Neural cell (in vitro differentiated cells): ENCODE results near the gene PPM1B. TPM values are rescaled to one million over a fixed set of nuclear protein-coding genes. Genes with fewer than 3 reads are reported as not detected.

Source experiments
- H2AFZ ChIP-seq: fragments of 200-600, 300-800 bp; sonication (generic), shearing (Covaris generic); 2 replicates; pipeline ENCODE4 v1.6.0; 2014; ENCODE audit warnings: low read depth, mild to moderate bottlenecking, antibody characterized with exemption, low read length, moderate library complexity
- H3F3A ChIP-seq: fragments of 200-600 bp; shearing (Covaris generic); 2 replicates; pipeline ENCODE4 v1.6.1; 2016; ENCODE audit warnings: mild to moderate bottlenecking, moderate library complexity, mixed read lengths, antibody characterized with exemption, low read length; ENCODE audit not compliant: insufficient read depth, poor library complexity, severe bottlenecking
- H3K27ac ChIP-seq: fragments of 200-600, 300-800 bp; sonication (generic), shearing (Covaris generic); 2 replicates; pipeline ENCODE4 v1.5.1; 2014; ENCODE audit warnings: mild to moderate bottlenecking, low read length, moderate library complexity
- H3K27me3 ChIP-seq: fragments of 300-800, 200-600 bp; sonication (generic), shearing (Covaris generic); 2 replicates; pipeline ENCODE4 v1.6.0; 2014; ENCODE audit warnings: mild to moderate bottlenecking, low read depth, low read length, moderate library complexity; ENCODE audit not compliant: insufficient read depth
- H3K36me3 ChIP-seq: fragments of 300-800, 200-600 bp; sonication (generic), shearing (Covaris generic); 2 replicates; pipeline ENCODE4 v1.5.1; 2014; ENCODE audit warnings: mild to moderate bottlenecking, antibody characterized with exemption, low read length, moderate library complexity; ENCODE audit not compliant: insufficient read depth
- H3K4me2 ChIP-seq: fragments of 300-800, 200-600 bp; sonication (generic), shearing (Covaris generic); 2 replicates; pipeline ENCODE4 v1.6.0; 2014; ENCODE audit warnings: mild to moderate bottlenecking, low read length
- H3K4me3 ChIP-seq: fragments of 300-800, 200-600 bp; sonication (generic), shearing (Covaris generic); 2 replicates; pipeline ENCODE4 v1.5.1; 2014; ENCODE audit warnings: mild to moderate bottlenecking, low read length, moderate library complexity
- H3K79me2 ChIP-seq: fragments of 200-600 bp; shearing (Covaris generic); replicated peaks from 2 replicates; pipeline ENCODE4 v1.6.0; 2014; ENCODE audit warnings: mild to moderate bottlenecking, low read length, moderate library complexity; ENCODE audit not compliant: insufficient read depth
- H3K9ac ChIP-seq: fragments of 300-800, 200-600 bp; sonication (generic), shearing (Covaris generic); 2 replicates; pipeline ENCODE4 v1.6.1; 2016; ENCODE audit warnings: mild to moderate bottlenecking, low read length, mixed read lengths
- H3K9me2 ChIP-seq: fragments of 200-600 bp; shearing (Covaris generic); 2 replicates; pipeline ENCODE4 v1.6.1; 2016; ENCODE audit warnings: mild to moderate bottlenecking, low read length, mixed read lengths; ENCODE audit not compliant: insufficient read depth
- H3K9me3 ChIP-seq: fragments of 200-600, 300-800 bp; sonication (generic), shearing (Covaris generic); 2 replicates; pipeline ENCODE4 v1.6.1; 2016; ENCODE audit warnings: mild to moderate bottlenecking, mixed run types, low read length, moderate library complexity, mixed read lengths
- H4K20me1 ChIP-seq: fragments of 200-600 bp; shearing (Covaris generic); 2 replicates; pipeline ENCODE4 v1.6.1; 2016; ENCODE audit warnings: mild to moderate bottlenecking, mixed run types; ENCODE audit not compliant: insufficient read depth
- EP300 ChIP-seq: fragments of 450-650 bp; conservative IDR thresholded peaks from 2 replicates; pipeline ENCODE4 v1.6.1; 2014; ENCODE audit warnings: antibody characterized with exemption, mild to moderate bottlenecking, moderate library complexity; ENCODE audit not compliant: poor library complexity, severe bottlenecking
- EZH2 ChIP-seq: fragments of 200-600, 300-800 bp; shearing (Covaris generic), sonication (generic); IDR thresholded peaks from 2 replicates; pipeline ENCODE4 v1.6.1; 2014; ENCODE audit warnings: antibody characterized with exemption, low read length, borderline replicate concordance, mild to moderate bottlenecking; ENCODE audit not compliant: insufficient read depth, poor library complexity, severe bottlenecking
- MXI1 ChIP-seq: fragments of 450-650 bp; conservative IDR thresholded peaks from 2 replicates; pipeline ENCODE4 v1.6.1; 2014; ENCODE audit warnings: antibody characterized with exemption, mild to moderate bottlenecking; ENCODE audit not compliant: poor library complexity, severe bottlenecking
- POLR2AphosphoS5 ChIP-seq: IDR thresholded peaks from 2 replicates; pipeline ENCODE4 v1.6.1; 2012
- RAD21 ChIP-seq: fragments of 450-650 bp; conservative IDR thresholded peaks from 2 replicates; pipeline ENCODE4 v1.6.1; 2014; ENCODE audit warnings: antibody characterized with exemption, mild to moderate bottlenecking, moderate library complexity
- SMC3 ChIP-seq: fragments of 450-650 bp; conservative IDR thresholded peaks from 2 replicates; pipeline ENCODE4 v1.6.1; 2014; ENCODE audit warnings: antibody characterized with exemption, mild to moderate bottlenecking, moderate library complexity; ENCODE audit not compliant: poor library complexity
- TAF1 ChIP-seq: IDR thresholded peaks from 2 replicates; pipeline ENCODE4 v1.6.1; 2012; ENCODE audit warnings: low read depth
- polyA plus RNA-seq: library from polyadenylated mRNA; depleted of rRNA; stranded (reverse); fragments of >200 nt; gene quantifications from 2 replicates; pipeline ENCODE4 v1.2.3, GENCODE V29; 2014
- TF ChIP-seq, protein P1 (sequence below): IDR thresholded peaks from 2 replicates; pipeline ENCODE4 v1.6.1; 2012; ENCODE audit warnings: borderline replicate concordance
- TF ChIP-seq, protein P2 (sequence below): fragments of 450-650 bp; IDR thresholded peaks from 2 replicates; pipeline ENCODE4 v1.5.1; 2014; ENCODE audit warnings: antibody characterized with exemption, mild to moderate bottlenecking, moderate library complexity; ENCODE audit not compliant: poor library complexity, severe bottlenecking

Gene PPM1B
- polyA plus RNA-seq, 1 donor from 2014 or later = 116 TPM

DNA sequence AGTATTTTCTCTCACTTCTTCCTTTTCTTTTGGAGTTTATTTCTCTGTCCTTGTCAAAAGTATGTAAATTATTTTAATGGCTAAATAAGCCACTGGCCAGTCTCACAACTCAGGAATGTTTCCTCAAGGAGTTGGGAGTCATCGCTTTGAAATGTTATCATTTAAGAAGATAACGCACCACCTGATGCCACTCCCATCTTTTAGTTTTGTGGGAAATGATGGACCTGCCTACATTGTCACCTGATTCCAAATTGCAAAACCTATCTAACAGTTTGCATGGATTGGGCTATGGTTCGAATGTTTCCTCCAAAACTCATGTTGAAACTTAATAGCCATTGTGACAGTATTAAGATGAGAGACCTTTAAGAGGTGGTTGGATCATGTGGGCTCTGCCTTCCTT is 32.4 kb upstream of the PPM1B start:
- Histone ChIP-seq H3K9me3 (no peaks in the 10 kb centered on the region), H3K4me2 (no peak overlapping the region), H3K27ac (no peak overlapping the region)

DNA sequence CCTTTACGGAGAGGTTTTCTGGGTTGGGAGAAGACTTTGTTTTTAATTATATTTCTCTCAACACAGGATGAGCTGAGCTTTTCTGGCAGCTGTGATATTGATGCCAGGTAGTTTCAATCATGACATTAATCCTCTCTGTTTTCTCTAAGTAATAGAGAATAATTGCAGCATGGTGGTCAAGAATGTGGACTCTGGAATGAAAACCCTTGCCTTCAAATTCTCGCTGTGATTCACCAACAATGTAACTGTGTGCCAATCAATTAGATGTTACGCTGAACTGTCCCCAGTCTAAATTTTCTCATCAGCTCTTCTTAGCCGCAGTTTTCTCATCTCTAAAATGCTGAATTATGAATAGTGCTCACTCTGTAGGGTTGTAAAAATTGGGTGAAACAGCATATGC is 31.6 kb upstream of the PPM1B start:
- no peaks in the 10 kb centered on the region for H4K20me1 ChIP-seq
- no peak overlapping the region for H3K9ac ChIP-seq
- no peaks in the 10 kb centered on the region for H3K79me2 ChIP-seq
- H3F3A ChIP-seq = no peaks in the 10 kb centered on the region
- no peaks in the 10 kb centered on the region for H3K9me2 ChIP-seq
- no peaks in the 10 kb centered on the region for H3K27me3 ChIP-seq
- TF ChIP-seq RAD21 = no peak
- TF ChIP-seq TAF1 = no peak
- TF ChIP-seq EZH2 = no peak
- no peak for TF ChIP-seq POLR2AphosphoS5
- TF ChIP-seq, protein P1, sequence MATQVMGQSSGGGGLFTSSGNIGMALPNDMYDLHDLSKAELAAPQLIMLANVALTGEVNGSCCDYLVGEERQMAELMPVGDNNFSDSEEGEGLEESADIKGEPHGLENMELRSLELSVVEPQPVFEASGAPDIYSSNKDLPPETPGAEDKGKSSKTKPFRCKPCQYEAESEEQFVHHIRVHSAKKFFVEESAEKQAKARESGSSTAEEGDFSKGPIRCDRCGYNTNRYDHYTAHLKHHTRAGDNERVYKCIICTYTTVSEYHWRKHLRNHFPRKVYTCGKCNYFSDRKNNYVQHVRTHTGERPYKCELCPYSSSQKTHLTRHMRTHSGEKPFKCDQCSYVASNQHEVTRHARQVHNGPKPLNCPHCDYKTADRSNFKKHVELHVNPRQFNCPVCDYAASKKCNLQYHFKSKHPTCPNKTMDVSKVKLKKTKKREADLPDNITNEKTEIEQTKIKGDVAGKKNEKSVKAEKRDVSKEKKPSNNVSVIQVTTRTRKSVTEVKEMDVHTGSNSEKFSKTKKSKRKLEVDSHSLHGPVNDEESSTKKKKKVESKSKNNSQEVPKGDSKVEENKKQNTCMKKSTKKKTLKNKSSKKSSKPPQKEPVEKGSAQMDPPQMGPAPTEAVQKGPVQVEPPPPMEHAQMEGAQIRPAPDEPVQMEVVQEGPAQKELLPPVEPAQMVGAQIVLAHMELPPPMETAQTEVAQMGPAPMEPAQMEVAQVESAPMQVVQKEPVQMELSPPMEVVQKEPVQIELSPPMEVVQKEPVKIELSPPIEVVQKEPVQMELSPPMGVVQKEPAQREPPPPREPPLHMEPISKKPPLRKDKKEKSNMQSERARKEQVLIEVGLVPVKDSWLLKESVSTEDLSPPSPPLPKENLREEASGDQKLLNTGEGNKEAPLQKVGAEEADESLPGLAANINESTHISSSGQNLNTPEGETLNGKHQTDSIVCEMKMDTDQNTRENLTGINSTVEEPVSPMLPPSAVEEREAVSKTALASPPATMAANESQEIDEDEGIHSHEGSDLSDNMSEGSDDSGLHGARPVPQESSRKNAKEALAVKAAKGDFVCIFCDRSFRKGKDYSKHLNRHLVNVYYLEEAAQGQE = no peak
- TF ChIP-seq MXI1 = no peak
- no peak for TF ChIP-seq SMC3
- TF ChIP-seq EP300 = no peak
- TF ChIP-seq, protein P2, sequence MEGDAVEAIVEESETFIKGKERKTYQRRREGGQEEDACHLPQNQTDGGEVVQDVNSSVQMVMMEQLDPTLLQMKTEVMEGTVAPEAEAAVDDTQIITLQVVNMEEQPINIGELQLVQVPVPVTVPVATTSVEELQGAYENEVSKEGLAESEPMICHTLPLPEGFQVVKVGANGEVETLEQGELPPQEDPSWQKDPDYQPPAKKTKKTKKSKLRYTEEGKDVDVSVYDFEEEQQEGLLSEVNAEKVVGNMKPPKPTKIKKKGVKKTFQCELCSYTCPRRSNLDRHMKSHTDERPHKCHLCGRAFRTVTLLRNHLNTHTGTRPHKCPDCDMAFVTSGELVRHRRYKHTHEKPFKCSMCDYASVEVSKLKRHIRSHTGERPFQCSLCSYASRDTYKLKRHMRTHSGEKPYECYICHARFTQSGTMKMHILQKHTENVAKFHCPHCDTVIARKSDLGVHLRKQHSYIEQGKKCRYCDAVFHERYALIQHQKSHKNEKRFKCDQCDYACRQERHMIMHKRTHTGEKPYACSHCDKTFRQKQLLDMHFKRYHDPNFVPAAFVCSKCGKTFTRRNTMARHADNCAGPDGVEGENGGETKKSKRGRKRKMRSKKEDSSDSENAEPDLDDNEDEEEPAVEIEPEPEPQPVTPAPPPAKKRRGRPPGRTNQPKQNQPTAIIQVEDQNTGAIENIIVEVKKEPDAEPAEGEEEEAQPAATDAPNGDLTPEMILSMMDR = no peak
- no peak overlapping the region for H3K27ac ChIP-seq
- no peak overlapping the region for H3K4me3 ChIP-seq
- no peaks in the 10 kb centered on the region for H3K9me3 ChIP-seq
- no peak overlapping the region for H2AFZ ChIP-seq
- no peak overlapping the region for H3K4me2 ChIP-seq
- no peaks in the 10 kb centered on the region for H3K36me3 ChIP-seq

More for the DNA sequence above, 32.4 kb upstream of the PPM1B start:
- no peaks in the 10 kb centered on the region for H3K36me3 ChIP-seq
- no peak for TF ChIP-seq MXI1
- TF ChIP-seq SMC3 = no peak
- TF ChIP-seq, protein P2 = no peak
- no peak for TF ChIP-seq EZH2
- TF ChIP-seq, protein P1 = no peak
- TF ChIP-seq POLR2AphosphoS5 = no peak
- TF ChIP-seq RAD21 = no peak
- TF ChIP-seq TAF1 = no peak
- no peak for TF ChIP-seq EP300
- H3K4me3 ChIP-seq = no peak overlapping the region
- no peak overlapping the region for H2AFZ ChIP-seq
- no peaks in the 10 kb centered on the region for H3K27me3 ChIP-seq
- no peaks in the 10 kb centered on the region for H3F3A ChIP-seq
- H4K20me1 ChIP-seq = no peaks in the 10 kb centered on the region
- H3K9me2 ChIP-seq = no peaks in the 10 kb centered on the region
- H3K9ac ChIP-seq = no peak overlapping the region
- H3K79me2 ChIP-seq = no peaks in the 10 kb centered on the region
